ENCODE results near the gene TBX19. TPM values are rescaled to one million over a fixed set of nuclear protein-coding genes. Genes with fewer than 3 reads are reported as not detected.

Gene TBX19
- total and polyA plus RNA-seq, 5 donors from 2014 or later: 1.3 to 3.8 (median 2.1) TPM

- Mint-ChIP-seq H3K9me3 (no peaks in the 10 kb centered on the region), H3K27ac (no peak overlapping the region)
Measured at GRCh38 chr1:168295411-168296114, 14.9 kb downstream of the TBX19 start.

DNA sequence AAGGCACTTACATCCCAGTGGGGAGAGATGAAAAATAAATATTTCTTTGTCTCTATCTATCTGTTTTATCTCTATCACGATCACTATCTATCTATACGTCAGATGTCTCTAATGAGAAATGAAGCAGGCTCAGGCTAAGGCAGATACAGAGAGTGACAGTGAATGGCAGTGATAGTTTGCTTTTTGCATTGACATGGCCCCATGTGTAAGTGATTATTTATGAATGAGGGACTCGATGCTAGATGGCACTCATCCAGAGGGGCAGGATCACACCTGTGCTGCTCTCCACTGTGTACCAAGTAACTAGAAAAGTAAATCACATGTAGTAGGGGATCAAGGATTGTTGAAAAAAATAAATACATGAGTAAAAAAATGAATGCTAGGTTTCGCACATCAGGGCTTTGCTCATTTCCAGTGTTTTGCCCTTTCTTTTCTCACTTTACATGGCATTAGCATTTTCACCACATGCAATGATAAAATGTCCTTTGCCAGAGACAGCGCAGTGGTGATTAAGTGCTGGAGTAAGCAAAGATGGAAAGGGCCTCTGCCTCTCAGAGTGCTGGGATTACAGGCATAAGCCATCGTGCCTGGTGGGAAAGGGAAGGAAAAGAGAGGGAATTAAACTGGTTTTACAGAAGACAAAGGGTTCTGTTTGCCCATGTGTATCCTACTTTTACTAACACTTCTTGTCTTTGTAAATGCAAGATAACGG is 16.5 kb downstream of the TBX19 start:
- no peak for DNase-seq
- Mint-ChIP-seq H3K4me3 (no peak overlapping the region), H3K27ac (no peak overlapping the region)

More at GRCh38 chr1:168295411-168296114, 14.9 kb downstream of the TBX19 start:
- no peaks in the 10 kb centered on the region for H3K27me3 ChIP-seq (ENCODE audit: control insufficient read depth, insufficient read depth, low read length)
- Mint-ChIP-seq H3K27me3 (no peaks in the 10 kb centered on the region), H3K4me1 (no peaks in the 10 kb centered on the region), H3K36me3 (peaks cover 13% of the 10 kb centered on the region), H3K4me3 (no peak overlapping the region)
- H3K36me3 ChIP-seq (ENCODE audit: control insufficient read depth, insufficient read depth, low read length): peaks cover 2% of the 10 kb centered on the region
- no peak overlapping the region for H3K27ac ChIP-seq (ENCODE audit: insufficient read depth, low read length, poor library complexity, severe bottlenecking)
- no peak overlapping the region for H3K4me3 ChIP-seq (ENCODE audit: low read depth, low read length)
- H3K9me3 ChIP-seq (ENCODE audit: control insufficient read depth in 2 of 2, low read length in 2 of 2): no peaks in the 10 kb centered on the region
- DNase-seq: no peak
- no peak for ATAC-seq (ENCODE audit: low read depth in 2 of 2)
- H3K4me1 ChIP-seq (ENCODE audit: control insufficient read depth, insufficient read depth, low read length, poor library complexity, severe bottlenecking): no peaks in the 10 kb centered on the region

GRCh38 chr1:168298446-168298845 is 17.8 kb downstream of the TBX19 start:
- no peaks in the 10 kb centered on the region for H3K27me3 ChIP-seq (ENCODE audit: control insufficient read depth, insufficient read depth, low read length)
- H3K4me1 ChIP-seq (ENCODE audit: control insufficient read depth, insufficient read depth, low read length, poor library complexity, severe bottlenecking): no peaks in the 10 kb centered on the region
- ATAC-seq (ENCODE audit: low read depth in 2 of 2) (no peak), DNase-seq (no peak)
- no peak overlapping the region for H3K4me3 Mint-ChIP-seq
- no peak overlapping the region for H3K4me3 ChIP-seq (ENCODE audit: low read depth, low read length)
- no peaks in the 10 kb centered on the region for H3K27me3 Mint-ChIP-seq
- no peaks in the 10 kb centered on the region for H3K4me1 Mint-ChIP-seq
- H3K9me3 Mint-ChIP-seq: no peaks in the 10 kb centered on the region
- H3K36me3 Mint-ChIP-seq: peaks cover 10% of the 10 kb centered on the region
- H3K27ac ChIP-seq (ENCODE audit: insufficient read depth, low read length, poor library complexity, severe bottlenecking): no peak overlapping the region
- H3K36me3 ChIP-seq (ENCODE audit: control insufficient read depth, insufficient read depth, low read length): peaks cover 2% of the 10 kb centered on the region
- no peak overlapping the region for H3K27ac Mint-ChIP-seq
- H3K9me3 ChIP-seq (ENCODE audit: control insufficient read depth in 2 of 2, low read length in 2 of 2): no peaks in the 10 kb centered on the region

More for the DNA sequence above, 16.5 kb downstream of the TBX19 start:
- Histone ChIP-seq H3K27ac (ENCODE audit: insufficient read depth, low read length, poor library complexity, severe bottlenecking) (no peak overlapping the region), H3K9me3 (ENCODE audit: control insufficient read depth in 2 of 2, low read length in 2 of 2) (no peaks in the 10 kb centered on the region), H3K4me3 (ENCODE audit: low read depth, low read length) (no peak overlapping the region), H3K27me3 (ENCODE audit: control insufficient read depth, insufficient read depth, low read length) (no peaks in the 10 kb centered on the region), H3K4me1 (ENCODE audit: control insufficient read depth, insufficient read depth, low read length, poor library complexity, severe bottlenecking) (no peaks in the 10 kb centered on the region), H3K36me3 (ENCODE audit: control insufficient read depth, insufficient read depth, low read length) (peaks cover 2% of the 10 kb centered on the region)
- H3K9me3 Mint-ChIP-seq: no peaks in the 10 kb centered on the region
- ATAC-seq (ENCODE audit: low read depth in 2 of 2): no peak
- H3K36me3 Mint-ChIP-seq: peaks cover 16% of the 10 kb centered on the region
- no peaks in the 10 kb centered on the region for H3K27me3 Mint-ChIP-seq
- H3K4me1 Mint-ChIP-seq: no peaks in the 10 kb centered on the region

DNA sequence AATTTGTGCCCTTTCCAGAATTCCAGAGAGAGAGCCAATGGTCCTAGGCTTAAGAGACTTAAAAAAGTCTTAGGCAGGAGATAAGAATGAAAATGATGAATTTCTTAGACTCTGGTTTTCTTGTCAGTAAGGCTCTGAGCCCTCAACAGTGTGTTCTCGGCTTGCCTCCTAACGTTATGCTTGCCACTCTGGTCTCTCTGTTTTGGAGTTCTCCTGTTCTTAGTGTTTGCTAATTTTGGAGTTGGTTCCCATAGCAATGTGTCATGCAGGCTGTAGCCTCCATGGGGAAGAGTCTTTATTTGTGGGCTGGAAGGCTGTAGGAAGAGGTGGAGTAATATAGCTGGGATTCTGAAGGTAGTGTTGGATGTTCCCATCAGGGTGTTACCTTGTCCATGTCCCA is 19.9 kb downstream of the TBX19 start:
- Histone ChIP-seq H3K9me3 (ENCODE audit: control insufficient read depth in 2 of 2, low read length in 2 of 2) (no peaks in the 10 kb centered on the region), H3K27me3 (ENCODE audit: control insufficient read depth, insufficient read depth, low read length) (no peaks in the 10 kb centered on the region), H3K4me3 (ENCODE audit: low read depth, low read length) (no peak overlapping the region), H3K27ac (ENCODE audit: insufficient read depth, low read length, poor library complexity, severe bottlenecking) (no peak overlapping the region), H3K36me3 (ENCODE audit: control insufficient read depth, insufficient read depth, low read length) (peaks cover 2% of the 10 kb centered on the region), H3K4me1 (ENCODE audit: control insufficient read depth, insufficient read depth, low read length, poor library complexity, severe bottlenecking) (no peaks in the 10 kb centered on the region)
- Mint-ChIP-seq H3K4me1 (no peaks in the 10 kb centered on the region), H3K27ac (no peak overlapping the region), H3K27me3 (no peaks in the 10 kb centered on the region), H3K9me3 (no peaks in the 10 kb centered on the region), H3K4me3 (no peak overlapping the region), H3K36me3 (peaks cover 11% of the 10 kb centered on the region)
- no peak for ATAC-seq (ENCODE audit: low read depth in 2 of 2)
- no peak for DNase-seq

DNA sequence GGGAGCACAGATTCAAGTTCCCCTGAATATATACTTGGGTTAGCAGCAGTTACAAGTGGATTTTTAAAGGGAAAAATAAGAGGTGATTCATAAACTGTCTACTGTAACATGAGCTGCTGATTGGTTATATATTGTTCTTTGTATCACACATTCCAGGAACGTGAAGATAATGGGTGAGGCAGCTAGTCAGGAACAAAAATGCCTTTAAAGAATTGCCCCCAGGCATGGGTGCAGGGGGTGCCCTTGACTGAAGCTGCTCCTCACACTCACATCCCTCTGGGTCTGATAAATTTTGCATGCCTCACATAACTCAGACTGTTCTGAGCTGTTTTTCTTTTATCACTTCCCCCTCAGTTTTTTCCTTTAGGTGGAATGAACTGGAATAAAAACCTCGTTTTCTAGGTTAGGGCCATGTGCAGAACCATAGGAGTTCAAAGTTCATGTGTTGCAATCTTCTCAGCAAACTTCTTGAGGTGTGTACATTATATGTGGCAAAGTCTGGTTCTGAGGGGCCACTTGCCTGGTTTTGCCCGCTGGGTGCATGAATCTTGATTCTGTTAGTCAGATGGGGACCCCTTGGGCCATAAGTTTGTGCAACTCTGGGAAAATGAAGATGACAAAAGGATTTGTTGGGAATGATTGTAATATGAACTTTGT is 21.1 kb downstream of the TBX19 start:
- Mint-ChIP-seq H3K27me3 (no peaks in the 10 kb centered on the region), H3K36me3 (peaks cover 16% of the 10 kb centered on the region), H3K9me3 (no peaks in the 10 kb centered on the region), H3K27ac (no peak overlapping the region), H3K4me3 (no peak overlapping the region), H3K4me1 (no peaks in the 10 kb centered on the region)
- H3K27me3 ChIP-seq (ENCODE audit: control insufficient read depth, insufficient read depth, low read length): no peaks in the 10 kb centered on the region
- no peak overlapping the region for H3K4me3 ChIP-seq (ENCODE audit: low read depth, low read length)
- H3K27ac ChIP-seq (ENCODE audit: insufficient read depth, low read length, poor library complexity, severe bottlenecking): no peak overlapping the region
- H3K36me3 ChIP-seq (ENCODE audit: control insufficient read depth, insufficient read depth, low read length): peaks cover 2% of the 10 kb centered on the region
- DNase-seq: no peak
- H3K4me1 ChIP-seq (ENCODE audit: control insufficient read depth, insufficient read depth, low read length, poor library complexity, severe bottlenecking): no peaks in the 10 kb centered on the region
- H3K9me3 ChIP-seq (ENCODE audit: control insufficient read depth in 2 of 2, low read length in 2 of 2): no peaks in the 10 kb centered on the region
- no peak for ATAC-seq (ENCODE audit: low read depth in 2 of 2)

- DNase-seq (no peak), ATAC-seq (ENCODE audit: low read depth in 2 of 2) (no peak)
- H3K27me3 ChIP-seq (ENCODE audit: control insufficient read depth, insufficient read depth, low read length): no peaks in the 10 kb centered on the region
- H3K27ac Mint-ChIP-seq: no peak overlapping the region
- H3K9me3 ChIP-seq (ENCODE audit: control insufficient read depth in 2 of 2, low read length in 2 of 2): no peaks in the 10 kb centered on the region
- H3K36me3 ChIP-seq (ENCODE audit: control insufficient read depth, insufficient read depth, low read length): peaks cover 4% of the 10 kb centered on the region
- H3K4me1 Mint-ChIP-seq: no peaks in the 10 kb centered on the region
- no peaks in the 10 kb centered on the region for H3K9me3 Mint-ChIP-seq
- no peaks in the 10 kb centered on the region for H3K4me1 ChIP-seq (ENCODE audit: control insufficient read depth, insufficient read depth, low read length, poor library complexity, severe bottlenecking)
- H3K27ac ChIP-seq (ENCODE audit: insufficient read depth, low read length, poor library complexity, severe bottlenecking): no peak overlapping the region
- H3K4me3 Mint-ChIP-seq: no peak overlapping the region
- no peaks in the 10 kb centered on the region for H3K27me3 Mint-ChIP-seq
- H3K36me3 Mint-ChIP-seq: peaks cover 25% of the 10 kb centered on the region
- no peak overlapping the region for H3K4me3 ChIP-seq (ENCODE audit: low read depth, low read length)
Measured at GRCh38 chr1:168303716-168304540, 23.3 kb downstream of the TBX19 start.

DNA sequence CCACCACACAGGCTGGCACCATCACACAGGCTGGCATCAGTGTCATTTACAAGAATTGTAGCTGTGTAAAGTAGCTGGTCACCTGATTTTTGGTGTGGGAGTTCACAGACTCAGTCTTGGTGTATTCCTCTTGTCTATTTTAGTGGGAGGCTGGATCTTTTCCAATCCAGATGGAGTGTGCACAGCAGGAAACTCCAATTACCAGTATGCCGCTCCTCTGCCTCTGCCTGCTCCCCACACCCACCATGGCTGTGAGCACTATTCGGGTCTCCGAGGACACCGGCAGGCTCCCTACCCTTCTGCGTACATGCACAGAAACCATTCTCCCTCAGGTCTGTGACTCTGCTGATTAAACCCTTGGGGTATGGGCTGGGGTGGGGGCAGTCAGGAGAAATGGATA is 24.2 kb downstream of the TBX19 start:
- Mint-ChIP-seq H3K27ac (no peak overlapping the region), H3K4me1 (no peaks in the 10 kb centered on the region), H3K9me3 (no peaks in the 10 kb centered on the region), H3K27me3 (no peaks in the 10 kb centered on the region), H3K4me3 (no peak overlapping the region), H3K36me3 (peaks cover 31% of the 10 kb centered on the region)
- no peak for ATAC-seq (ENCODE audit: low read depth in 2 of 2)
- peaks cover 7% of the 10 kb centered on the region for H3K36me3 ChIP-seq (ENCODE audit: control insufficient read depth, insufficient read depth, low read length)
- H3K27ac ChIP-seq (ENCODE audit: insufficient read depth, low read length, poor library complexity, severe bottlenecking): no peak overlapping the region
- no peaks in the 10 kb centered on the region for H3K4me1 ChIP-seq (ENCODE audit: control insufficient read depth, insufficient read depth, low read length, poor library complexity, severe bottlenecking)
- no peaks in the 10 kb centered on the region for H3K9me3 ChIP-seq (ENCODE audit: control insufficient read depth in 2 of 2, low read length in 2 of 2)
- no peaks in the 10 kb centered on the region for H3K27me3 ChIP-seq (ENCODE audit: control insufficient read depth, insufficient read depth, low read length)
- no peak overlapping the region for H3K4me3 ChIP-seq (ENCODE audit: low read depth, low read length)
- no peak for DNase-seq
